Activated T-helper 1 cell treated with anti-CD3 and anti-CD28 coated beads, Interleukin-2, amount 50 U/mL, for 16 hours (primary cell): ENCODE results near the gene CASKIN2.
"Not testable (repeated sequence)": the region's sequence is repeated elsewhere in the genome, so short reads cannot be mapped to it uniquely, and the experiment has no call there.

ENCODE experiments used
- DNase-seq, 2 donors: peaks; one replicate each; pipeline ENCODE4 v3.0.0-alpha.2; 2020; ENCODE audit warnings: low read depth in 1 of 2, low spot score in 1 of 2

Gene CASKIN2

DNA sequence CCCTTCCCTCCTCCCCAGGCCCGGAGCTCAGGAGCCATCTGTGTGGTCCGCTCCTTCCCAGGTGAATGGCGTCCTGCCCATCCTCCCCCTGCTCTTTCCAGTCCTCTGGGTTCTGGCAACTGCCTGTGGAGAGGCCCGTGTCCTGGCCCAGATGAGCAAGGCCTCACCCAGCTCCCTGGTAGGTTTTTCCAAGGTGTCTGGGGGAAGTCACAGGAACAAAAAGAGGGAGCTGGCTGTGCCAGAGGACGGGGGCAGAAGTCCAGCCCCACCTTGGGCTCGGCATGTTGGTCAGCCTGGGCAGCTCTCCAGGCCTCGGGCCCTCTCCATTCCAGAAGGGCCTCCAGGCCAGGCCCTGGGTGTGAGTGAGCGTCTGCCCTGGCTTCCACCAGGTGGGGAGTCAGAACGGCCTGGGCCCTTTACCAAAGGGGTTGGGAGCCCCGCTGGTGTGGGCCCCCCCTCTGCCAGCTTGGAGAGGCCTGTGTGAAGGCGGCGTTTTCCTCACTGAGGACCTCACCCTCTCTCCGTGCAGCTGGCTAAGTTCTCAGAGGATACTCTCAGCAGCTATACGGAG, 25.1 kb downstream of the CASKIN2 start:
- DNase-seq = no peak

- DNase-seq = no peak
Measured at GRCh38 chr17:75489511-75489955, 25.8 kb downstream of the CASKIN2 start.

- DNase-seq = no peak
Measured at GRCh38 chr17:75488693-75489510, 26.4 kb downstream of the CASKIN2 start.

- DNase-seq = peak in 1 of 2 donors; percentile 11
Measured at GRCh38 chr17:75487351-75488070, 27.8 kb downstream of the CASKIN2 start.

- DNase-seq = no peak
Measured at GRCh38 chr17:75486951-75487350, 28.4 kb downstream of the CASKIN2 start.

- no peak for DNase-seq
Measured at GRCh38 chr17:75486151-75486550, 29.2 kb downstream of the CASKIN2 start.

DNA sequence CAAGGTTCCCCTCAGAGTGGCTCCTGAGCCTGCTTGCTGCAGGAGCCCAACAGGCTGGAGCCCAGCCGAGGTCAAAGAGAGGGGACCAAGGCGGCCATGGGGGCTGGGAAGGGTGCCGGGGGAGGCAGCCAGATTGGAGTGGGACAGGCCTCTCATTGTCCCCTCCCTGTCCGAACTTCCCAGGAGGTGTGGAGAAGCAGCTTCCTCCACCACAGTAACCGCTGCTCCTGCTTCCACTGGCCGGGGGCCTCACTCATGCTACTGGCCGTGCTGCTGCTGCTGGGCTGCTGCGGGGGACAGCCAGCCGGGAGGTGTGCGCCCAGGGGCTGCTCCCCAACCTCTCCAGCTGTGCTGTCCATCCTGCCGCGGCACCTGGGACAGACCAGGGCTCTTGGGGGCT, 29.6 kb downstream of the CASKIN2 start:
- no peak for DNase-seq

GRCh38 chr17:75482098-75482942, 33.0 kb downstream of the CASKIN2 start:
- no peak for DNase-seq

DNA sequence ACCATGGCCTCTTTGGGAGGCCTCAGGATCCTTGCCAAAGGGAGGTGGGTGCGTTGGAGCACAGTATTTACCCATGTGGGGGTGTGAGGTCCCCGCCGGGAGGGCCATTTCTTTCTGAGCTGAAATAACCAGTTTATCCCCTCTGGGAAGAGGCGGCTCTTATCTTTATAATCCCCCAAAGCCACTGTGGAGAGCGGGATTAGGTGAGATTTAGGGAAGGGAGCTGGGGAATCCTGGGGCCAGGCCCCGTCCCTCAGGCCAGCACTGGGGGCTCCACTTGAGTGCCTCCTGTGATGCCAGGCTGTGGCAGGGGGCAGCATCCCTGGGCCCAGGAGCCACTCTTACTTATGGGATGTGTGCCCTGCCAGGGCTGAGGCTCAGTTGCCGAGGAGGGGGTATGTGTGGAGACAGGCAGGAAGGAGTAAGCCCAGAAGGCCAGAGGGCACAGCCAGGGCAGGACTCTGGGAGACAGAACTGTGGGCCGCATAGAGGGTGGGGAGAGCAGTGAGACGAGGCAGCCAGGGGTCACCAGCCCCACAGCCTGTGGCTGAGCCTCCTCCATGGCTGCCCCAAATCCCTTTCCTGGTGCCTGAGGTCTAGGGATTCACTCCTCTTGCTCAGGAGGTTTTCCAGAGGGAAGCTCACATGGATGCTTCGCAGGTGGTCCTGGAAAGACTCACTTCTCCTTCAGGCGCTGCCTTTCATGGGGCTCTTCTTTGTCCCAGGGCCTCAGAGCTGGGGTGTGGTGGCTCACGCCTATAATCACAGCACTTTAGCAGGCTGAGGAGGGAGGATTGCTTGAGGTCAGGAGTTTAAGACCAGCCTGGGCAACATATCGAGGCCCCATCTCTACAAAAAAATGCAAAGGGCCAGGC, 33.9 kb downstream of the CASKIN2 start:
- DNase-seq = no peak

DNA sequence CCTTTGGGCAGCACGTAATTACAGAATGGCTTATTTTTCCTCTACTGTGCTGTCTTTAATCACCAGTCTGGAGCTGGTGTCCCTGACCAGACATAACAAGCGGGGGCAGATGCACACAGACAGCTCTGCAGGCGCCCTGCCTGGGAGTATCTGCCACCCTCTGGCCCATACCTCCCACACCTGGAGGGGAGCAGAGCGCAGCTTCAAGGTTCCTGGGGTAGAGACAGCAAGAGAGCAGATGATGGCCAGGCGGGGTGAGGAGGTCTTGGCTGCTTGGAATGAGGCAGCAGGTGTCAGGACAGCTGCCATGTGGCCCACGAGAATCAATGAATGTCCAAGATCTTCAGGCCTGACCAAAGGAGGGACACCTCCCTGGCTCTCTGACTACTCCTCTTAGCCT, 35.1 kb downstream of the CASKIN2 start:
- no peak for DNase-seq

- DNase-seq = no peak
Measured at GRCh38 chr17:75478508-75478907, 36.8 kb downstream of the CASKIN2 start.

GRCh38 chr17:75477490-75477862, 37.9 kb downstream of the CASKIN2 start:
- DNase-seq = not testable (repeated sequence)

- DNase-seq = no peak
Measured at GRCh38 chr17:75476752-75477489, 38.4 kb downstream of the CASKIN2 start.

GRCh38 chr17:75476271-75476671, 39.1 kb downstream of the CASKIN2 start:
- no peak for DNase-seq

GRCh38 chr17:75475851-75476250, 39.5 kb downstream of the CASKIN2 start:
- DNase-seq = no peak

- no peak for DNase-seq
Measured at GRCh38 chr17:75475144-75475835, 40.0 kb downstream of the CASKIN2 start.

DNA sequence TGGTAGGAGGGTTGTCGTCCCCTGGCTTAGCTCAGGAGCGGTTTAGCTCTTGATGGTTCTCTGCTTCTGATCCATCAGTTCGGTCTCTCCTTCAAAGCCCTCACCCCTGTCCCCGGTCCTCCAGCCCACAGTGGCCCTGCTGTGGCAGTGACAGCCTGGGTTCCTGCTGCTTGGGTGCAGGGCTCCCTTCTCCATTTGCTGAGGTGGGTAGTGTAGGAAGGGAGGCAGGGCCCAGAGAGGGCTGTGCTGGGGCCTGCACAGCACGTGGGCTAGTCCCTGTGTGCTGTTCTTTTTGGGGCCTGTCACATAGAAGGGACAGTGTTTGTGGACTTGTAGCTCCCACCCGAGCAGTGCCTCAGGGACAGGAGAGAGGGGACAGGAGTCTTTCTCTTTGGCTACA, 40.6 kb downstream of the CASKIN2 start:
- DNase-seq = no peak

DNA sequence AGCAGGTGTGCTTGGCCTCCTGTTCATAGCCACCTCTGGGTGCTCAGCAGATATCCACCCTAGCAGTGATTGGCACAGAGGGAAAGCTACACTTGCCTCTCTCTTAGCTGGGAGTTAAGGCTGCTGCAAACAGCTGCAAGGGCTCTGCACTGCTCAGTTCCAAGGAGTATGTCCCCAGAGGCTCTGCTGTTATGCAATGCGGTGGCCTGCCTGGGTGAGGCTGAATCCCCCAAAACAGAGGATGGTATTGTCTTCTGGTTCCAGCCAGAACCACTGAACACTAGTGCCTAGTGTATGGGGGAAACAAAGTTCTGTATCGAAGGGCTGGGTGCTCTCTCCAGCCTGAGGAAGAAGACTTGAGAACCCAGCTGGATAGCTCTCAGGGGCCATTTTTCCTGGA, 42.1 kb downstream of the CASKIN2 start:
- no peak for DNase-seq

GRCh38 chr17:75472119-75472518, 43.2 kb downstream of the CASKIN2 start:
- no peak for DNase-seq
